IPS DF 4.7 (cell line): ENCODE measurements around the gene HERPUD1.
A peak's percentile ranks its signal among the peaks of the same experiment; 100 is the strongest.
"Not testable (repeated sequence)": the region's sequence is repeated elsewhere in the genome, so short reads cannot be mapped to it uniquely, and the experiment has no call there.

Source experiments
- DNase-seq: peaks from one replicate; pipeline ENCODE4 v3.0.0-alpha.2; 2013; ENCODE audit warnings: low spot score; ENCODE audit errors: extremely low read depth

HERPUD1 gene

DNA sequence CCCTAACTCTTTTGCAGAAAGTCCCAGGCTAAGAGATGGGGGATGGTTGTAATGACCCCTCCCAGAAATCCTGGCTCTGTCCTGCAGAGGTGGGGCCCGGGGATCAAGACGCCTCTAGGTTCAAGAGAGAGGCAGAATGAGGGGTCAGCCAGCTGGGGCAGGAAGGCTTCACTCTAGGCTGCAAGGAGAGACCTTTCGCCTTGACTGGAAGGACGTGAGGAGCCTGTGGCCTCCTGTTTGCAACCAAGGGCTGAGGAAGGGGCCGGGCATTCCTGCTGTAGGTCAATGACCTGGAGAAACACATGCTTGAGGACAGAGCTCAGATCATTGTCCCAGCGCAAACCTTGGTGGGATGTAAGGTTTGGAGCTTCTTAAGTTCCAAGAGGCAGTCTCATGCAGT, 21.1 kb downstream of the HERPUD1 start:
- DNase-seq = no peak

DNA sequence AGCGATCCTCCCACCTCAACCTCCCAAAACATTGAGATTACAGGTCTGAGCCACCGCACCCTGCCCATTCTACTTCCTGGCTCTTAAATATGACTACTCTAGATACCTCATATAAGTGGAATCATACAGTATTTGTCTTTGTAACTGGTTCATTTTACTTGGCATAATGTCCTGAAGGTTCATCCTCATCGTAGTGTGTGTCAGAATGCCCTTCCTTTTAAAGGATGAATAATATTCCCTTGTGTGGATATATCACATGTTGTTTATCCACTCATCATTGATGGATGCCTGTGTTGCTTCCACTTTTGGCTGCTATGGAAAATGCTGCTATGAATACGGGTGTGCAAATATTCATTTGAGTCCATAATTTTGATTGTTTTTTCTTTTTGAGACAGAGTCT, 24.1 kb downstream of the HERPUD1 start:
- DNase-seq = no peak

DNA sequence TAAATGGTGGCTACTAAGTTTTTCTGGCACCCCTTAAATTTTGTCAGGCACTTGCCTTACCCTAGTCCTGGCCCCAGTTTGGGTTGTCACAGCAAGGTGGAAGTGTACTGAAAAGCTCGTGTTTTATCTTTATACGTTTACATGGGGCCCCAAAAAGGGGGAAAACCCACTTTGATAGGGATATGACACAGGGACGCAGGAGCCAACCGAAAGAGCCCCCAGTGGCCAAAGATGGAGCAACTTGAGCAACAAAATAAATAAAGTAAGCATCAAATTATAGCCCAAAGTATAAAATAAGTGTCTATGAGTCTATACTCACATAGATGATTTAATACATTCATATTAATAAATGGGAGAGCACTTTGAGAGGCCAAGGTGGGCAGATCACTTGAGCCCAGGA, 24.8 kb downstream of the HERPUD1 start:
- no peak for DNase-seq

DNA sequence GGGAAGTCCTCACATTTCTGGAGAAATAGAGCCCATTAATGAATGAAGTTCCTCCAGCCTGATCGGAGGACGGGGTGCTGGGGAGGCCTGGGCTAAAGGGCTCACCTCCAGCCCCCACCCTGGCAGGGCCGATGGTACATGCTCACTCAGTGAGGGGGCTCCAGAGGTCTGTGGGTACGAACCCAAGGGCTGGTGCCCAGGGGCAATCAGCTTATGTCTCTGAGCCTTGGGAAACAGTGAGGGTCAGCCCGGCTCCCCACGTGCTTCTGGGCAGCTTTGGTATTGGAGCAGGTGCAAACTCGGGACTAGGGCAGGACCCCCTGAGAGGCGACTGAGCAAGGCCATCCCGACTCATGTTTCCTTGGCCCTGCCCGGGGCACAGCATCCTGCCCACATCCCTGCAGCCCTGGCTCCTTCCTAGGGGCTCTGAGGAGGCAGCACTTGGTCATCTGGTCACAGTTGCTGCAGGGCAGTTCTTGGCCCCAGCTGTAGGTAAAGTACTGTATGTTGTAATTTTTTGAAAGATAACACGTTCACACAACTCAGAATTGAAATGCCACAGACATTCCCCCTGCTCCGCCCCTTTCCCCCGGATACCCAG, 28.8 kb downstream of the HERPUD1 start:
- DNase-seq = no peak

DNA sequence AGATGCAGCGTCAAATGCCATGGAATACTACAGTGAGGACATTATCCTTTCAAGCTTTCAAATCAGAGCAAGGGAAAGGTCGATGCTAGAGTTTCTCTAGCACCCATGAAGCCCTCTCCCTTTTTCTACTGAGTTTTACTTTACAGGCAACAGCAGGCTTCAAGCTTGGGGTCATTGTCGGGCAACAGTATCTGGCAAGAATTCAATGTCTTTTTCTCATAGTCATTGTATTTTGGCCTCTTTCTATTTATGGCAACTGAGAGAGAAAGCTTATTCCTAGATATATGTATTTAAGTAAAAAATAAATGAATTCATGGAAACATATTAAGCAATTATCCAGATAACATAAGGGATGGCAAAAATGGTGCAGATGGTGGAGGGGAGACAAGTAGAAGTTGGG, 29.4 kb downstream of the HERPUD1 start:
- no peak for DNase-seq

DNA sequence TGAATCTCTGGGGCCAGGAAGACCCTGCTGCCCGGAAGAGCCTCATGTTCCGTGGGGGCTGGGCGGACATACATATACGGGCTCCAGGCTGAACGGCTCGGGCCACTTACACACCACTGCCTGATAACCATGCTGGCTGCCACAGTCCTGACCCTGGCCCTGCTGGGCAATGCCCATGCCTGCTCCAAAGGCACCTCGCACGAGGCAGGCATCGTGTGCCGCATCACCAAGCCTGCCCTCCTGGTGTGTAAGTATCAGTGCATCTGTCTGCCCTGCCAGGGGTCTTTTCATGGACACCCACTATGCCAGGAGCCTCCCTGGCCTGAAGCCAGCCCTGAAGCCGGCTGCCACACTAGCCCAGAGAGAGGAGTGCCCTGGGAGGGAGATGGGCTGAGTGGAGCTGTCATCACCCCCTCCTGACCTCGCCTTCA, 29.9 kb downstream of the HERPUD1 start, which contains the start of gene CETP:
TSS of gene CETP (plus strand) at position 100 of the 431 bp plus-strand sequence. CDS start at position 130, 30 bp downstream.
- no peak for DNase-seq

DNA sequence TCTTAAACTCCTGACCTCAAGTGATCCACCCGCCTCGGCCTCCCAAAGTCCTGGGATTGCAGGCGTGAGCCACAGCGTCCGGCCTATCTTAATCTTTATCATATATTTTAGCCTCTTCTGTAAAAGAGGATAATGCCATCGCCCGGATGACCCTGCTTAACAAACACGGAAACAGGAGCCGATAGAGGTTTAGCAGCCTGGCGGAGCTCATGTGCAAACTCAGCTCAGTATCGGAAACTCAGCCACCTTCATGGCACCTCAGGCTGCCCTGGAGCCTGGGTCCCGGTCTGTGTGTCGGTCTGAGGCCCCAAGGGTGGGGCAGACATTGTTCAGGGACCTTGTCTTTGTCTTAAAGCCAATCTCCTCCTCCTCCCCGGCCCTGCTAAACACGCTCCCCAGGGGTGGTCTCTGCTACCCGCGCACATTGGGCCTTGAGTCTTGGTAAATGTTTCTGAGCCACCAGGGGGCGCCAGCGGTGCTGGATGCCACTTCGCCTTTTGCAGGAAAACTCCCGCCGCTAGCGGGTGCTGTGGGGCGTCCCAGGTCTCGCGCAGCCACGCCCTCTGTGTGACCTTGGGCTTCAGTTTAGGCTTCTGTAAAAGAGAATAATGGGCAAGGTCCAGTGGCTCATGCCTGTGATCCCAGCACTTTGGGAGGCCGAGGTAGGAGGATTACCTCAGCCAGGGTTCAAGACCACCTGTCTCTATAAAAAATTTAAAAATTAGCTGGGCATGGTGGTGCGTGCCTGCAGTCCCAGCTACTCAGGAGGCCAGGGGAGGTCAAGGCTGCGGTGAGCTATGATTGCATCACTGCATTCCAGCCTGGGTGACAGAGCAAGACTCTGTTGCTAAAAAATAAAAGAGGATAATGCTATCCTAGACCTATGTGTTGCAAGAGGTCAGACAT, 32.6 kb downstream of the HERPUD1 start:
- peak; percentile 84 for DNase-seq

DNA sequence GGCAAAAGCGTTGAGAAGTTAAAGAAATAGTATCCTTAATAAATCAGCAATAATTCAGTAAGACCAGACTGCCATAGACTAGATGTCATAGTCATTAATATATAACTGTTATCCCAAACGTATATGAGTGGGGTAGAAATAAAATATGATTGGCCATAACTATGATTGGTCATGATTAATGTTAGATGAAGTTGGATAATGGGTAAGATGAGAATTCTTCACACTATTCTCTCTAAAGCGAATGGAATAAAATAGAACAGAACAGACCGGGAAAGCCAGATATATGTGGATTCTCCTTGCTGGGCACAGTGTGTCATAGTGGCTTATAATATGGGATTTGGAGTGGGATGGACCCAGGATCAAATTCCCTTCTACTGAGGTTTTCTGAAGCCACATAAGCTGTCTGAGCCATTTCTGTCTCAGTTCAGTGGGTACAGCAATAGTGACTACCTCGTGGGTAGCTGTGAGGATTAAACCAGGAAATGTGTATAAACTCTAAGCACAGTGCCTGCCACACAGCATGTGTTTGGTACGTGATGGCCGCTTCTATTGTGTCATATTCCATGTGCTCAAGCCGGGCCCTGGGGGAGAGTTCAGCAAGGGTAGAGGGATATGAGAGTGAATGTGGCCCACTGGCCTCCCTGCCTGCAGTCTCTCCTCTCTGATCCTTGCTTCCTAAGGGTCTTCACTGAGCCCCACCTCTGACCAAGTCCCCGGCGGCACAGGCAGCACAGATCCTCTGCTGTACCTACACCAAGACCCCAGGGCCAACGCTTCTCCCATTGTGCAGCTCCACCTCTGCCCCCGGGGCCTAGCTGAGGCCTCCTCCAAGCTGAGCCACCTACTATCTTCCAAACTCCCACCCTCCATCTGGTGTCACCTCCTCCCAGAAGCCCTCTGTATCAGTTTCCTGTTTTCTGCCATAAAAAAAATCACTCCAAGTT, 33.5 kb downstream of the HERPUD1 start:
- DNase-seq = no peak

DNA sequence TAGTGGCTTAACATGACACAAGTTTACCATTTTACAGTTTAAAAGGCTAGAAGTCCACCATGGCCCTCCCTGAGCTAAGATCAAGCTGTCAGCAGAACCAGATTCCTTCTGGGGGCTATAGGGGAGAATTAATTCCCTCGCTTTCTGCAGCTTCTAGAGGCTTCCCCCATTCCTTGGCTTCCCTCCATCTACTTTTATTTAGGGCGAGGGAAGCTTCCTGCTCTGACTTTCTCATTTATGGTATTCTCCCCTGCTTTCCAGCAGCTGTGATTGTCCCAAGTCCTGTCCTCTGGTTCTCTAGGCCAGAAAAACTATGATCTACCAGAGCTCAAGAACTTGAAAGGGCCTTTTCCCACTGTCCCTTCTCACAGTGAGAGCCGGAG, 34.1 kb downstream of the HERPUD1 start:
- no peak for DNase-seq

DNA sequence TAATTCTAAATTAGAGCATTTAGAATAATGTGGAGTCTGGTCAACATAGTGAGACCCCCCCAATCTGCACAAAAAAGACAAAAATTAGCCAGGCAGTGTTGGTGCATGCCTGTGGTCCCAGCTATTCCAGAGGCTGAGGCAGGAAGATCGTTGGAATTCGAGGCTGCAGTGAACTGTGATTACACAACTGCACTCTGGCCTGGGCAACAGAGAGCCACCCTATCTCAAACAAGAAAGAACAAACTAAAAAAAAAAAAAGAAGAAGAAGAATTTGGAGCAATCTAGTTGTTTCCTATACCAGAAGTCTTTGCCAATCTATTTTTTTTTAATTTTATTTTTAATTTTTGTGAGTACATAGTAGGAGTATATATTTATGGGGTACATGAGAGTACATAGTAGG, 35.8 kb downstream of the HERPUD1 start:
- DNase-seq = no peak

DNA sequence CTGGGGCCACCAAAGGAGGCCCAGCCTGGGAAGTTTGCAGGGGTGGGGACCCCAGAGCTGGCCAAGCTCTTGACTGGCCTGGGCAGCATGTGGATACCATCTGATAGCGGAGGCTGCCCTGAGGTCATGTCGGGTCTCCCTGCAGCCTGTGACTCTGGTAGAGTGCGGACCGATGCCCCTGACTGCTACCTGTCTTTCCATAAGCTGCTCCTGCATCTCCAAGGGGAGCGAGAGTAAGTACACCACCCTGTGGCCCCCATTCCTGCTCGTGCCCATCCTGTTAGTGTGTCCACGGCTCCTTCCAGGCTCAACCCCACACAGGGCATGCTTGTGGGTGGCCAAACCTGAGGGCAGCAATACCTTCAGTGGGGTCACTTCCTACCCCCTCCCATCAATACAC, 37.8 kb downstream of the HERPUD1 start:
- no peak for DNase-seq

DNA sequence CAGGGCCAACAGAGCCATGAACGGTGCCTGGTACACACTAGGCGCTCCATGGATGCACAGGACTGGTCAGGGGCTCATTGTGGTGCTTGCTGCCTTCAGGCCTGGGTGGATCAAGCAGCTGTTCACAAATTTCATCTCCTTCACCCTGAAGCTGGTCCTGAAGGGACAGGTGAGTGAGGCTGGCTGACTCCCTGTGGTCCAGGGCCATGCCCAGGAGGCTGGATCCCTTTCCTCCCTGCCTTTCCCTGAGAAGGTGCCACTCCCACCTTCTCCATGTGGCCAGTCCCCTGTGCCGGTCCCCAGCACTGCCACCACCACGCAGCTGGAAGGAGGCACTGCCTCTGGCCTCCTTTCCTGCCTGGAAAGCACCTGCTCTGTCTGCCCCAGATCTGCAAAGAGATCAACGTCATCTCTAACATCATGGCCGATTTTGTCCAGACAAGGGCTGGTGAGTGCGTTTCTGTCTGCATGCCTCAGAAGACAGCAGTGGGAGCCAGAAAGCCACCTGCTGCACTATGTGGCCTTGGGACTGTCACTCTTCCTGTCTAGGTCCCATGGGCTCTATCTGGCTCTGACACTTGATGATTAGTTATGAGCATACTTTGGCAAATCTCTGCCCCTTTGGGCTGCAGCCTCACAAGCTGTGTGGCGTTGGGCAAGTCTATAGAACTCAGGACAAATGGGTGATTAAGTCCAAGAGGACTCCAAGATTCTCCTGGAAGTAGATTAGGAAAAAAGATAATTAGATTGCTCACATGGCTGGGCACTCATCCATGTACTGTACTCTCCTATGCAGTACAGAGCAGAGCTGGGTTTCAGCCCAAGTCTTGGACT, 39.2 kb downstream of the HERPUD1 start:
- DNase-seq = no peak

DNA sequence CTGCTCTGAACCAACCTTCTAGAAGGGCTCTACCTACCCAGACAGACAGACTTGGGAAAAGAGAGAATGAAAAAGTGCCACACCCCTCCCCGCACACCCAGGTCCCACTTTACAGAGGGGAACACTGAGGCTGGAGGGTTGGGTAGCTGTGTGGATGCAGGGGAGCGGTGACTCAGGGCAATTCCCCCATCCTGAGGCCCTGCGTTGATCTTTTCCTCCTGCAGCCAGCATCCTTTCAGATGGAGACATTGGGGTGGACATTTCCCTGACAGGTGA, 39.8 kb downstream of the HERPUD1 start:
- DNase-seq = no peak

DNA sequence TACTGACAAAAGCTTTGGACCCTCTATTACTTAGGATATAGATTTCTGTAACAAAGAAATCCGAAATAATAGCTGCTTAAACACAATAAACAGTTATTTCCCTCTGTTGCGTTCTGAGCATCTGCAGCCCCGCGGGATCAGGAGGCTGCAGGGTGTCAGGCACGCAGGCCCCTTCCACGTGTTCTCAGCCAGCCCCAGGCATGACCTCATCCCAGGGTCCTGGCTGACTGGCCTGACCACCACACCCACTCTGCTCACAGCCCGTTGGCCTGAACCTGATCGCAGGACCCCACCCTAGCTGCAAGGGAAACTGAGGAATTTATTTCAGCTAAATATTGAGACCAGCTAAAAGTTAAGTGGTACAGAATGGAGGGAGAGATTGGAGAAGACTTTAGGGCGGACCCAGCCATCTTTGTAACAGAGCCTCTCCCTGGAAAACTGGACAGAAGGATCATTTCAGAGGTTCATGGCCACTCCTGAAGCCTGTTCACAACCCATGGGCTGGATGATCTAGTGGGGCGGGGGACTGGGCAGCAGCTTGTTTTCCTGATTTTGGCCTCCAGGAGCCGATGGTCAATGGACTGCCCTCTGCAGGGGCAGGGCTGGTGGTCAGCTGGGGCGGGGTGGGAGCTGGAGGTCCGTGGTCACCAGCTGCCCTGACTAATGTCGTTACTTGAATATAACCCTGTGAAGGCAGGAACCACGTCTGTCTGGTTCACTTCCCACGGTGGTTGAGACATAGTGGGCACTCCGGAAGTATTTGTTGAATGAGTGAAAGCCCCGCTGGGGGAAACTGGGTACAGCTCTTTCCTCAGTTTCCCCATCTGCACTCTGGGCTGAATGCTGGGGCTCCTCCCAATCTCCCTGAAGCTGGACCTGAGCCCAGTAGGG, 40.7 kb downstream of the HERPUD1 start:
- DNase-seq = no peak

DNA sequence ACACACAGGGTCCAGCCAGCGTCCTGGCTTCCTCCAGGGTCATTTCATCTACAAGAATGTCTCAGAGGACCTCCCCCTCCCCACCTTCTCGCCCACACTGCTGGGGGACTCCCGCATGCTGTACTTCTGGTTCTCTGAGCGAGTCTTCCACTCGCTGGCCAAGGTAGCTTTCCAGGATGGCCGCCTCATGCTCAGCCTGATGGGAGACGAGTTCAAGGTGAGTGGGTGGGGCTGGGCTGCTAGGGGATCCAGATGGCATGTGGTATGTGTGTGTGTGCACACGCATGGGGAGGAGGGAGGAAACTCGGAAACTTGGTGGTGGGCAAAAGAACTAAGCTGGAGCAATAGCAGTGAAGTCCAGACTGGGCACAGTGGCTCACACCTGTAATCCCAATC, 41.4 kb downstream of the HERPUD1 start:
- DNase-seq = no peak

DNA sequence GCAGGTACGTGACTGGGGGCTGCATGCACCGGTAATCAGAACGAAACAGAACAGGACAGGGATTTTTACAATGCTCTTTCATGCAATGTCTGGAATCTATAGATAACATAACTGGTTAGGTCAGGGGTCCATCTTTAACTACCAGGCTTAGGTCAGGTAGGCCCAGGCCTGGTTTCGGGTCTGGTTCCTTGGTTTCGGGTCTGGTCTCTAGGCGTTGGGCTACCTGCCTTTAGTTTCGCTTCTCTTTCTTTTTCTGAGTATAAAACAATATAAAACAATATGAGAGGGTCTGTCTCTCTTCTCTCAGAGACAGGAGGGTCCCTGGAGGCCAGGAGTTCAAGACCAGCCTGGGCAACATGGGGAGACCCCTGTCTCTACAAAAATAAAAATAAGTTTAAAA, 42.0 kb downstream of the HERPUD1 start:
- not testable (repeated sequence) for DNase-seq

DNA sequence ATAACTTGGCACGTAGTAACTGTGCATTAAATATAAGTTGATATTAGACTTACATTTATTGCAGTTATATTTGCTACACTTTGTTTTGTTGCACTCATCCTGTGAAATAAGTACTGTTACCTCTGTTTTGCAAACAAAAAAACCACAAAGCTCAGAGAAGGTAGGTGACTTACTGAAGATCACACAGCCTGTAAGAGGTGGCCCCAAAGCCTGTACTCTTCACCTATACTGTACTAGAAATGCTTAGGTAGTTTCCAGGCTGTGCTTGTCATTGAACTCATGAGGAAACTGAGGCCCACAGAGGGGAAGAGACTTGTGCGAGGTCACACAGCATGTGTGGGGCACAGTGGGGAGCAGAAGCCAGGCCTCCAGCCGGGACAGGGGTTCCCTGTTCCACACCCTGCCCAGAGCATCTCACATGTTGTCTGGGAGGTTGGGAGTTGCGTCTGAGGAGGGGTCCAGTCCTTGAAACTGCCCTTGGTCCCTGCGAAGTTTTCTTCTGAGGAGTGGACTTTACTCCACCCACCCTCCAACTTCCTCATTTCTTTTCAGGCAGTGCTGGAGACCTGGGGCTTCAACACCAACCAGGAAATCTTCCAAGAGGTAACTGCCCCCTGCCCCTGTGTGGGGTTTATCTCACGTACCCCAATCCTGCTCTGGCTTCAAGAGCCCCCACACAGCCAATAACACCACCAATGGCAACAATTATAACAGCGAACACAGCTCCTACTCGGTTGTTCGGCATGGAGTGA, 42.8 kb downstream of the HERPUD1 start:
- no peak for DNase-seq

DNA sequence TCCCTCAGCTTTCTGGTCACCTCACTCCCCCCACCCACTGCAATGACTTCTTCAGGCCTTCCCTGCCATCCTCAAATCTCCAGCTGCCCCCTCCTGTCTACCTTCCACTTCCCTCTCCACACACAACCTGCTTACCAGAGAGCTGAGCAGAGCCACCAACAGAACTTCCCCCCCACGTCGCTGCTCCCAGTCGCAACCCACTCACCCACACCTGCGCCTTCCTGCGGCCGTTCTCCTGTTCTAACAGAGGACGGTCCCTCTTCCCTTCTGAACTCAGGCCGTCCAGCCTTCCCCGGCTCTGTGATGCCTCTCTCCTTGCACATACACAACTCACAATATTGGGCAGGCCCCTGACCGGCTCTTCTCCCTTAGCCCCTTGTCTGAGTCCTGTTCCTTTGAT, 43.8 kb downstream of the HERPUD1 start:
- DNase-seq = no peak

DNA sequence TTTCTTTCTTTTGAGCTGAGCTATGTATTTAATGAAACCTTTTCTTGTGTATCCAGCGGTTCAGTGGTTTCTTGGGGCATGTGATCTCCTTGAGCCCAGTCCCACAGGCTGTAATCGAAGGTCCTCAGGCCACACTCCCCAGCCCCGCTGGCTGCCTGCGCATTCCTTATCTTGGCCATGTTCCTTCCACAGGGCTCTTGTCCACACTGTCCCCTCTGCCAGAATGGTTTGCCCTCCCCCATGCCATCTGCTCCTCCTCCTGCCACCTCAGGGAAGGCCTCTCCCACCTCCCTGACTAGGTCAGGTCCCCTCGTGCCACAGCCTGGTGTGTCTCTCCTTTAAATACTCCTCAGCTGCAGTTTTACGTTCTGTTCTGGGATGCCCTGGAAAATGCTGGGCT, 45.3 kb downstream of the HERPUD1 start:
- no peak for DNase-seq
